Gastrocnemius medialis (tissue), 4 donors: ENCODE results near the gene FKBP8.

Experiments
- CTCF ChIP-seq, 5 experiments: fragments of 450-650 bp in 3 of 5; fragments of 200-600 bp in 2 of 5; sonication (generic) in 2 of 5; IDR thresholded peaks in 4 of 5; conservative IDR thresholded peaks in 1 of 5; 1 replicate in 4 of 5; 2 replicates in 1 of 5; pipeline ENCODE4 v1.5.1; 2016 to 2019; ENCODE audit warnings: antibody characterized with exemption in 5 of 5, mild to moderate bottlenecking in 3 of 5, moderate library complexity in 3 of 5
- POLR2A ChIP-seq, 2 donors: fragments of 450-650 bp; IDR thresholded peaks; one replicate each; pipeline ENCODE4 v1.6.1; 2017; ENCODE audit warnings: antibody characterized with exemption in 2 of 2, mild to moderate bottlenecking in 2 of 2, moderate library complexity in 2 of 2

- TF ChIP-seq CTCF (IDR thresholded peaks at IDR 0.05 in 4 of 5, conservative IDR thresholded peaks at IDR 0.05 in 1 of 5): no peak
- TF ChIP-seq POLR2A (IDR thresholded peaks at IDR 0.05): no peak
Measured at GRCh38 chr19:18508585-18508984, 34.8 kb downstream of the FKBP8 start.
